SJSA1 (cell line): ENCODE data around the gene FOXJ1. TPM values are rescaled to one million over a fixed set of nuclear protein-coding genes. Genes with fewer than 3 reads are reported as not detected.
"Not testable (repeated sequence)": the region's sequence is repeated elsewhere in the genome, so short reads cannot be mapped to it uniquely, and the experiment has no call there.

Source experiments
- DNase-seq, 2 experiments: peaks; one replicate each; pipeline ENCODE4 v3.0.0-alpha.2; 2015 to 2020; ENCODE audit warnings: low spot score in 2 of 2, low read depth in 1 of 2
- H3K27ac ChIP-seq: fragments of 250-450 bp; sonication (Bioruptor Pico); 2 replicates; pipeline ENCODE4 v1.5.1; 2020; ENCODE audit warnings: mild to moderate bottlenecking, moderate library complexity
- H3K27me3 ChIP-seq: fragments of 250-450 bp; sonication (Bioruptor Pico); replicated peaks from 2 replicates; pipeline ENCODE4 v1.5.1; 2020; ENCODE audit warnings: mild to moderate bottlenecking, moderate library complexity
- H3K36me3 ChIP-seq: fragments of 250-450 bp; sonication (Bioruptor Pico); 2 replicates; pipeline ENCODE4 v1.5.1; 2020; ENCODE audit warnings: mild to moderate bottlenecking
- H3K4me1 ChIP-seq: fragments of 250-450 bp; sonication (Bioruptor Pico); replicated peaks from 2 replicates; pipeline ENCODE4 v1.6.1; 2021; ENCODE audit warnings: mild to moderate bottlenecking
- H3K4me3 ChIP-seq: fragments of 250-450 bp; sonication (Bioruptor Pico); 2 replicates; pipeline ENCODE4 v1.5.1; 2020; ENCODE audit warnings: mild to moderate bottlenecking
- H3K9me3 ChIP-seq: fragments of 250-450 bp; sonication (Bioruptor Pico); replicated peaks from 2 replicates; pipeline ENCODE4 v1.5.1; 2020; ENCODE audit warnings: mild to moderate bottlenecking
- total RNA-seq: library from RNA; depleted of rRNA; stranded (reverse); fragments of >200 nt; shearing (Covaris generic); gene quantifications from 2 replicates; pipeline ENCODE4 v1.2.3, GENCODE V29; 2014; rRNA removed

Gene FOXJ1, protein sequence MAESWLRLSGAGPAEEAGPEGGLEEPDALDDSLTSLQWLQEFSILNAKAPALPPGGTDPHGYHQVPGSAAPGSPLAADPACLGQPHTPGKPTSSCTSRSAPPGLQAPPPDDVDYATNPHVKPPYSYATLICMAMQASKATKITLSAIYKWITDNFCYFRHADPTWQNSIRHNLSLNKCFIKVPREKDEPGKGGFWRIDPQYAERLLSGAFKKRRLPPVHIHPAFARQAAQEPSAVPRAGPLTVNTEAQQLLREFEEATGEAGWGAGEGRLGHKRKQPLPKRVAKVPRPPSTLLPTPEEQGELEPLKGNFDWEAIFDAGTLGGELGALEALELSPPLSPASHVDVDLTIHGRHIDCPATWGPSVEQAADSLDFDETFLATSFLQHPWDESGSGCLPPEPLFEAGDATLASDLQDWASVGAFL
- not detected in 2 replicates for total RNA-seq

DNA sequence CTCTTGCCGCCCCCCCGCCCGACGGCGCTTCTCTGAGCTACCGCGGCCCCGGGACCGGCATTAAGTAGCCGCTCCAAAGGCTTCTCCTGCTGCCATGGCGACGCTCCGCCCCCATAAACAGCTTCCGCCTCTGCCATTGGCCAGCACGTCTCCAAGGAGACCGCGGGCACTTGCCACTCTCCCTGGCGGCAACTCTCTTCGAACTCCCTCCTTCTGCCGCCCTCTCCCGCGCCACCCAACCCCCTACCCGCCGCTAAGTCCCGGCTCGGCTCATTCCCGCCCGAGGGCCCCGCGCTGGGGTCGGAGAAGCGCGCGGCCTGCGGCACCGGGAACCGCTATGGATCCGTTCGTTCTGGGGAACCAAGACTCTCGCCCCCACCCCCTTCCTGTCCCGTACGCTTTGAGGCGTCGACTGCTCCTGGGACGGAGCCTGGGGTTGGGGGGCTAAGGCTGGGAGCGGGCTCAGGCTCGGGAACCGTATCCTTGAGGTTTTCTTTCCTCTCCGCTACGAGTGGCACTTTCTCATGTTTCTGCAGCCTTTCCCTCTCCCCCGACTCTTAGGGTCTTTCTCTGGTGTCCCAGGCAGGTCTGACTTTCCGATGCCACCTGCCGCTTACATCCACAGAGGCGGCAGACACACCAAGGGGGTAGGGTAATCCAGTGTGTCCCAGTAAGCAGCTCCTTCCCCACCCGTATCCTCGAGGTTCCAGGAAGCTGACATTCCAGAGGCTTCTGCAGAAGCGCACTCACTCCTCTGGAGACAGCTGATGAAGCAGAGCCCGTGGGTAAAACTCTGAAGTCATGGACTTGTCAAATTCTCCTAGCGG, at the start of gene FOXJ1:
TSS of gene FOXJ1 (minus strand) at position 34 of the 827 bp plus-strand sequence. CDS start 850 bp downstream, outside the sequence.
- DNase-seq, result peak; percentile 84 to 93
- Histone ChIP-seq H3K4me3 (peak within 1 kb of the TSS; percentile 33), H3K4me1 (peaks cover 10% of the 10 kb centered on the region), H3K36me3 (no peaks in the 10 kb centered on the region), H3K9me3 (no peaks in the 10 kb centered on the region), H3K27me3 (no peaks in the 10 kb centered on the region), H3K27ac (no peak within 1 kb of the TSS)

DNA sequence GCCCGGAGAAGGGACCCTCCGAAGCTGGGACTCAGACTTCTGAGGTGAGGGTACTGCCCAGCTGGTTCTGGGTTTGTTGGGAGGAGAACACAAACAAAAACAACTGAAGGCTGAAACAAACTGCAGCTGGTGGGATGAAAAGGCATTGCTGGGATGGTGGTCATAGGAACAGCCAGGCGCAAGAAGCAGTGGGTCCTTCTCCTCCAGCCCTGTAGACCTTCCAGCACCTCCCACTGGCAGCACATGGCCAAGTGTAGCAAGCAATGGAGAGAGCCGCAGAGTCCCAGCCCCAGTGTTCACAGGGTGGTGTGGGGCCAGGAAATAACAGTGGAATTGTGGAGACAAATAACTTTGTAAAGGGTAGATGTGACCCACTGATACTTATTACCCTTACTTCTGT, 48.7 kb upstream of the FOXJ1 start:
- no peaks in the 10 kb centered on the region for H3K36me3 ChIP-seq
- no peak overlapping the region for H3K27ac ChIP-seq
- H3K9me3 ChIP-seq, result no peaks in the 10 kb centered on the region
- DNase-seq, result no peak
- no peaks in the 10 kb centered on the region for H3K4me1 ChIP-seq
- H3K27me3 ChIP-seq, result no peaks in the 10 kb centered on the region
- no peak overlapping the region for H3K4me3 ChIP-seq

DNA sequence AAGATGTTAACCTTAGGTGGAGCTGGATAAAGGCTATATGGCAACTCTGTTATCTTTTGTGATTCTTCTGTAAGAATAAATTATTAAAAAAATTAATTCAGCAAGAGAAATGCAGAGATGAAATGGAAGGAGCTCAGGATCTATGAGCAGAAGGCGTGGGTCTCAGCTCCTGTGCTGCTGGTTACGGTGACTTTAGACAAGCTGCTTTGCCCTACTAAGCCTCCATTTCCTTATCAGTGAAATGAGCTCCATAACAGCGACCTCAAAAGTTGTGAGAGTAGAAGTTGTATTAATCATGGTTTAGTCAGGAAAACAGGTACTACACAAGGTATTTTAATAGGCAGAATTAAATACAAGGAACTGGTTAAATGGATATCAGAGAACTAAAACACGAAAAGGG, 48.2 kb upstream of the FOXJ1 start:
- no peaks in the 10 kb centered on the region for H3K9me3 ChIP-seq
- no peaks in the 10 kb centered on the region for H3K4me1 ChIP-seq
- no peaks in the 10 kb centered on the region for H3K27me3 ChIP-seq
- no peaks in the 10 kb centered on the region for H3K36me3 ChIP-seq
- H3K27ac ChIP-seq, result no peak overlapping the region
- no peak overlapping the region for H3K4me3 ChIP-seq
- no peak for DNase-seq

DNA sequence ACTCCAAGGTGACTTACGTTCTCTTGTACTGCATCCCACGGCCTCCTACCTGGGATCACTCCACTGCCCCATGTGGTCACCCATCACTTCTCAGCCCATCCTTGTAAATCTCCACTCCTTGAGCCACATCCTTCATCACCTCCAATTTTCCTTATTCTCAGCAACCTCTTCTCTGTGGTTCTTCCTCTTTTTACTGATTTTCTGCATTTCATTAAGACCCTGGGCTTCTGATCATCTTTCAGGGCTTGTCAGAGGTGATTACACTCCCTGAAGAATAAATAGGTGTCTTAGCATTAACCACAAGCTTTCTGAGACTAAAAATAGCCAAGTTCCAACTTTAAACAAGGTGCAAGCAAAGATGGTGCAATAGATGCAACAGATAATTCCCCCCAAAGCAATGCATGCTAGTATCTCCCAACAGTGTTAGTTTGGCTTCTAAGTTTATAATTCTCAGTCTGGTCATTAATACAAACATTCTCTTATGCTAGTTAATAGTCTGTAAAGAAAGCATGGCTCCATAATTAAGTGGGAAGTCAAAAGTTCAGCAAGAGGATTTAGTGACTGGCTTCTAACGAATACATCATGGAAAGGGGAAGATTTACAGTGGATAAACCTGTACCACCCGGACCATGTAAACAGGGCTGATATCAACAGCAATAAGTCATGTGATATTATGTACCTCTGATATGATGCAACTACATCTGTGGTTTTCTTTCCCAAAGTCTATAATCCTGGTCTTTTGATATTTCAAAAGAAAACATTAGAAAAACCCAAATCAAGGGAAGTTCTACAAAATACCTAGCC, 47.4 kb upstream of the FOXJ1 start:
- Histone ChIP-seq H3K4me1 (no peaks in the 10 kb centered on the region), H3K36me3 (no peaks in the 10 kb centered on the region), H3K27ac (no peak overlapping the region), H3K27me3 (no peaks in the 10 kb centered on the region), H3K9me3 (no peaks in the 10 kb centered on the region), H3K4me3 (no peak overlapping the region)
- DNase-seq, result no peak

DNA sequence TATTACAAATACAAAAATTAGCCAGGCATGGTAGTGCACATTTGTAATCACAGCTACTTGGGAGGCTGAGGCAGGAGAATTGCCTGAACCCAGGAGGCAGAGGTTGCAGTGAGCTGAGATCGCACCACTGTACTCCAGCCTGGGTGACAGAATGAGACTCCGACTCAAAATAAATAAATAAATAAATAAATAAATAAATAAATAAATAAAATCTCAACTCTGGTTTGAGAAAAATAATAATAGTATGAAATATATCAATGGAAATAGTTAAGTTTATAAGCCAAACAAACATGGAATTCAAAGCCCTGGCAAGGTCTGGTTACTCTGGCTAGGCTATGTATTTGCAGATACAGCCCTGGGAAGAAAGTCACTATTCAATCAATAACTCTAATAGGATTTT, 45.7 kb upstream of the FOXJ1 start:
- DNase-seq, H3K27me3 ChIP-seq, H3K9me3 ChIP-seq, H3K4me1 ChIP-seq, H3K36me3 ChIP-seq, H3K4me3 ChIP-seq, H3K27ac ChIP-seq: not testable (repeated sequence)

DNA sequence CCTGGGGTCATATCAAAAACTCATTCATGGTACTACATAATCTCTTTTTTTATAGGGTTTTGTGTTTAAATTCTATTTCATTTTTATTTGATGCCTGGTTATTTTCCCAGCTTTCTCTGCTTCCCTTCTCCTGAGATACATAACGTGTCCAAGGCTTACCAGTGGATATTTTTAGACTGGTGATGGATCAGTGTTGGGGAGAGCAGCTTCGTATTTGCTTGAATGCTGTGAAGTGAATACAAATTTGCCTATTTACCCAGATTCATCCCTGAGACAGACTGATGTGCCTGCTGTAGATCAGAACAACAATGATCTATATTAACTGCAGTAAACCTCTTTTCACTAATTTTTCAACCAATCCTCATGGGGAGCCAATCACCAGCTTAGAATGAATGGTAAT, 43.2 kb upstream of the FOXJ1 start:
- Histone ChIP-seq H3K36me3 (no peaks in the 10 kb centered on the region), H3K4me3 (no peak overlapping the region)
- DNase-seq, result no peak

DNA sequence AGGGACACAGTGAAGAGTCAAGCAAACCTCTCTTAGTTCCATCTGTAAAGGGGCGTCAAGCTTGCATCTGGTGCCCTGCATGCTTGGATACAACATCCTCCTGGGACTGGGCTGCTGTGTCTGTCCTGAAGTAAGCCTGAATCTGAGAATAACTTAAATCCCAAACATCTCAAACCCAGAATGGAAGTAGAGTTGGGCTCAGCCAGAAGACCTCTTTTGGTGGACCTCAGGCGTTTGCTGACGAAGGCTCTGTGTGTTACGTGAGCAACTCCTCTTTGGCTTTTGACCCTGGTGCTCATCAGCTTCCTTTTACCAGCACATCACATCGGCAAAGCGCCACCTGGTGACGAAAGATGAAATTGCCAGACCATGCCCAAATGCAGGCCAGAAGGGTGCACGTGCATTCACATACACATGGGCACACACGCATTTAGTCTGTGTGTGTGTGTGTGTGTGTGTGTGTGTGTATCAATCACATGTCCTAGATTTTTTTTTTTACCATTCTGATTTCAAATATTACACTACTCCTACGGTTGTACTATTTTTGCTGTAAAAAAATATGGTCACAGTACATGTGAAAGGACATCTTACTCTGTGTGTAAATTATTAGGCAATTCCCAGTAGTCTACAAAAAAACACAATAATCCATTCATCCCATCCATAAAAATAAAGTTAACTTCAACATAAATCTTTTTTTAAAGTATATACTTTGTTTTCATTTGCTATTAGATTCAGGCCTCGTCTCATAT, 41.1 kb upstream of the FOXJ1 start:
- H3K27me3 ChIP-seq, result no peaks in the 10 kb centered on the region
- no peak overlapping the region for H3K27ac ChIP-seq
- H3K36me3 ChIP-seq, result no peaks in the 10 kb centered on the region
- H3K4me1 ChIP-seq, result peaks cover 10% of the 10 kb centered on the region
- no peak overlapping the region for H3K4me3 ChIP-seq
- H3K9me3 ChIP-seq, result no peaks in the 10 kb centered on the region
- peak; percentile 92 to 94 for DNase-seq

More for the DNA sequence above, 43.2 kb upstream of the FOXJ1 start:
- Histone ChIP-seq H3K27ac (no peak overlapping the region), H3K27me3 (no peaks in the 10 kb centered on the region), H3K9me3 (no peaks in the 10 kb centered on the region), H3K4me1 (peaks cover 10% of the 10 kb centered on the region)

DNA sequence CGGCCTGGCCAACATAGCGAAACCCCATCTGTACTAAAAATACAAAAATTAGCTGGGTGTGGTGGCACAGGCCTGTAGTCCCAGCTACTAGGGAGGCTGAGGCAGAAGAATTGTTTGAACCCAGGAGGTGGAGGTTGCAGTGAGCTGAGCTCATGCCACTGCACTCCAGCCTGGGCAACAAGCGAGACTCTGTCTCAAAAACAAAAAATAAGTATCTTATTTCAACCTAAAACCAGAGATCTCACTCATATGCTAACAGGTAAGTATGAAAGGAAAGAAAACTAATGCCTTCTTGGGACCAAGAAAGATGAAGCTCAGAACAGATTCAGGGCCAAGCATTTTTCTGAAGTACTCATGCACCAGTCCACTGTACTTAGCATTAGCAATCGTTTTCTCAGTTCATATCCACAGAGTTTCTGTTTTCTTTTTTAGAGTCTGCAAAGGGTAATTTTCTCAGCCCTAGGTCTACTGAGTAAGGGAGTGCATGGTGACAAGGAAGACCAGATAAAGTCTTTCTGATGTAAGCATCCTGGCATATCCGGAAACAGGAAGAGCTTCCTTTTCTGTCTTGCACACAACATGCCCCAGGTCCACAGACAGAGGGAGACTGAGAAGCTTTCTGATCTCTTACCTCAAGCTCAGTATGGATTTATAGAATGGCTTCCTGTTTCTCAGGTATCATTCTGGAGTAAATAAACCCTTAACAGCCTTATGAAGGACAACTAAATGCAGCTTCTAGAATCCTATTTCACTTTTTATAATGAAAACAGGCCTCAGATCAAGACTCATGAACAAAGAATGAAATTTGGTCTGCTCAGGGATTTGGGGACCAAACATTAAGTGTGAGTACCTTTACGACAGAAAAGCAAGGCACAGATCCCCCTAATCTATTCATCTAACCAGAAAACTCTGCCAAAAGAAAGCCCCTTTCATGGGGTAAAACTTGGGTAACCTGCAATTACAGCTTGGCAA, 38.7 kb upstream of the FOXJ1 start:
- Histone ChIP-seq H3K36me3 (no peaks in the 10 kb centered on the region), H3K9me3 (no peaks in the 10 kb centered on the region), H3K27ac (peak overlapping the region; percentile 5; the same call in 1 of the 2 replicates), H3K4me1 (peaks cover 10% of the 10 kb centered on the region), H3K4me3 (no peak overlapping the region), H3K27me3 (no peaks in the 10 kb centered on the region)
- no peak for DNase-seq

DNA sequence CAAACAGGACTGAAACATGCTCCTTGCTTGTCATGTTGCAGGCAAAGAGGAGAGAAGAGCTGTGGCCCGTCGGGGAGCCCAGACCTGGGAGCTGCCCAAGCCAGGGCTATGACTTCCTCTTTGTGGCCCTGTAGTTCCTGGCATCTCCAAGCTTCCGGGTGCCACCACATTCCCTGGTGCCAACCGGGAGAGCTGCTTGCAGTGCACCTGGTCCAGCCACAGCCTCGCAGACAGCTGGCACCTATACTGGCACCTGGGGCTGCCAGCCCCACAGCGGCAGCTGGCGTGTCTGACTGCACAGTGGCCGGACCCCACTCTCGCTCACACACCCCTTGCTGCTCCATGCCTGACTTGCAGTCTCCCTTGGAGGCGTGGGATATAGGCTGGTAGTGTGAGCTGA, 37.1 kb upstream of the FOXJ1 start:
- Histone ChIP-seq H3K36me3 (no peaks in the 10 kb centered on the region), H3K27ac (no peak overlapping the region), H3K4me3 (no peak overlapping the region), H3K4me1 (peaks cover 10% of the 10 kb centered on the region), H3K9me3 (no peaks in the 10 kb centered on the region), H3K27me3 (no peaks in the 10 kb centered on the region)
- no peak for DNase-seq

DNA sequence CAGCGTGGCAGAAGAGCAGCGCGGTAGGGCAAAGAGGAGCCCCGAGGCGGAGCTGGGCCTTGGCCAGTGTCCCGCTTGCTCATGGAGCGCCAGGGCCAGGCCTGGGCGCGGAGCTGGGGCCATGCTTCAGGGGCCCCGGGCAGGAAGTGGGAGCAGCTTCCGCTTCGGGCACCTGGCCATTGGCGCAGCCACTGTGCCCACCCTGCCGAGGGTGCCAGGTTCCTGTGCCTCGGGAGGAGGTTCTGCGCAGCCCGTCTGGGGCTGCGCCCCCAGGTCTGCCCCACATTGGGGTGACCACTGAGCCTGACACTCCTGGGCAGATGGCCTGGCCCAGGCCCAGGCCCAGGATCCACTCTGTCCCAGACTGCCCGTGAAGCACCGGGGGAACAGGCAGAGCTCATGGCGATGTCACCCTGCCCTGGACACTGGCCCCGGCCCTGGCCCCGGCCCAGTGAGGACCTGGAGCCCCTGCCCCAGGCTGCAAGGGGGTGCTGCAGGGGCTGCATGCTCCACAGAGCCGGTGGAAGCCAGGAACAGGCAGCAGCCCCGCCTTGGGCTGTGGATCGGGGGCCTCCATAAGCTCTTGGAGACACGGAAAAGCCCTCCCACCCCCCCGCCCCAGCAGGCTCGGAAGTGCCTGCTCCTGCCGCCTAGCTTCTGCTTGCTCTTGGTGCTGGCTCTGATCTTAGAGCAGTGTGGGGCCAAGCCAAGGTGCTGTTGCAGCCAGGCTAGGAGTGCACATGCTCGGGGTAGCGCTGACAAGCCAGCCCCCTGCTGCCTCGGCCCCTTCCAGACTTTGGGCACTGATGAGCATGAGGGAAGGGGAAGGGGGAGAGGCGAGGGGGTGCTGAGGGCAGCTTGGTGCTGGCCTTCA, 35.9 kb upstream of the FOXJ1 start:
- DNase-seq, result no peak
- H3K27me3 ChIP-seq, result no peaks in the 10 kb centered on the region
- H3K9me3 ChIP-seq, result no peaks in the 10 kb centered on the region
- H3K4me1 ChIP-seq, result peaks cover 7% of the 10 kb centered on the region
- H3K4me3 ChIP-seq, result no peak overlapping the region
- H3K36me3 ChIP-seq, result no peaks in the 10 kb centered on the region; the same call in 1 of the 2 replicates
- H3K27ac ChIP-seq, result no peak overlapping the region

DNA sequence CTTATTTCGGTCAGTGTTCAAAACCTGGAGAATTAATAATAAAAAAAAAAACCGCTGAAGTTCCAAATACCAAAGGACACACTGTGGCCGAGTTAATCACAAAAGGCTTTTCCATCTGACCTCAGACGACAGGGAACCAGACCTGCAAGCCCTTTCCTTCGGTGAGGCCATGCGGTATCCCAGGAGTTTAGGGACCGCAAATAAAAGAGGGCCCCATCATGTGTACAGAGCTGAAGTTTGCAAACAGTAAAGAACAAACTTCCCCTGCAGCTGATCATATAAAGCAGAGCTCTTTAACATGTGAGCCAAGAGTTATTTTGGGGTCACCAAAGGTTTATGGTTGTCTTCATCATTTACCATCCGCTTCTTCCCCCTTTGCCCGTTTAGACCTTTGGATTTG, 33.0 kb upstream of the FOXJ1 start:
- no peak for DNase-seq
- Histone ChIP-seq H3K9me3 (no peaks in the 10 kb centered on the region), H3K27me3 (no peaks in the 10 kb centered on the region)

More for the DNA sequence above, 33.0 kb upstream of the FOXJ1 start:
- H3K36me3 ChIP-seq, result no peaks in the 10 kb centered on the region; the same call in 1 of the 2 replicates
- H3K4me1 ChIP-seq, result no peaks in the 10 kb centered on the region
- no peak overlapping the region for H3K4me3 ChIP-seq
- H3K27ac ChIP-seq, result no peak overlapping the region
